ENCODE measurements around the gene MYO1H.

Gene MYO1H

GRCh38 chr12:109336593-109336992 lies 11.1 kb upstream of the MYO1H start:
- in situ Hi-C loops (cut with MboI; ENCODE audit: low sequenced_read_pairs) = no loop called here

- in situ Hi-C loops (cut with MboI; ENCODE audit: low sequenced_read_pairs) = no loop called here
These were observed 4.0 kb upstream of the MYO1H start for GRCh38 chr12:109343677-109344076.

- in situ Hi-C loops (cut with MboI; ENCODE audit: low sequenced_read_pairs) = no loop called here
These were observed 2.3 kb upstream of the MYO1H start for GRCh38 chr12:109345428-109345827.

- in situ Hi-C loops (cut with MboI; ENCODE audit: low sequenced_read_pairs) = no loop called here
These were observed 780 bp upstream of the MYO1H start for GRCh38 chr12:109346920-109347319.

- in situ Hi-C loops (cut with MboI; ENCODE audit: low sequenced_read_pairs) = no loop called here
These were observed 4.5 kb downstream of the MYO1H start for GRCh38 chr12:109352184-109352583.

GRCh38 chr12:109356577-109356976 lies 8.9 kb downstream of the MYO1H start:
- in situ Hi-C loops (cut with MboI; ENCODE audit: low sequenced_read_pairs) = no loop called here

GRCh38 chr12:109357032-109357431 lies 9.3 kb downstream of the MYO1H start:
- in situ Hi-C loops (cut with MboI; ENCODE audit: low sequenced_read_pairs) = no loop called here

GRCh38 chr12:109358154-109358869 lies 10.6 kb downstream of the MYO1H start:
- in situ Hi-C loops (cut with MboI; ENCODE audit: low sequenced_read_pairs) = no loop called here

- in situ Hi-C loops (cut with MboI; ENCODE audit: low sequenced_read_pairs) = no loop called here
These were observed 11.5 kb downstream of the MYO1H start for GRCh38 chr12:109359131-109359690.

GRCh38 chr12:109369831-109370230 lies 22.1 kb downstream of the MYO1H start:
- in situ Hi-C loops (cut with MboI; ENCODE audit: low sequenced_read_pairs) = no loop called here

GRCh38 chr12:109377139-109377685 lies 29.5 kb downstream of the MYO1H start:
- in situ Hi-C loops (cut with MboI; ENCODE audit: low sequenced_read_pairs) = loop anchor here (25.0 kb wide), 1 partner anchor 265 kb away; the partner anchor contains the start of gene ACACB

GRCh38 chr12:109378569-109378968 lies 30.9 kb downstream of the MYO1H start:
- in situ Hi-C loops (cut with MboI; ENCODE audit: low sequenced_read_pairs) = loop anchor here (25.0 kb wide), 1 partner anchor 266 kb away; the partner anchor contains the start of gene ACACB

- in situ Hi-C loops (cut with MboI; ENCODE audit: low sequenced_read_pairs) = loop anchor here (25.0 kb wide), 1 partner anchor 270 kb away; the partner anchor contains the start of gene ACACB
These were observed 34.3 kb downstream of the MYO1H start for GRCh38 chr12:109382031-109382430.

GRCh38 chr12:109383240-109383639 lies 35.5 kb downstream of the MYO1H start:
- in situ Hi-C loops (cut with MboI; ENCODE audit: low sequenced_read_pairs) = loop anchor here (25.0 kb wide), 1 partner anchor 271 kb away; the partner anchor contains the start of gene ACACB

GRCh38 chr12:109385339-109386058 lies 37.8 kb downstream of the MYO1H start:
- in situ Hi-C loops (cut with MboI; ENCODE audit: low sequenced_read_pairs) = loop anchor here (5.0 to 25.0 kb wide), 2 partner anchors 123 to 273 kb away; partner anchors contain the start of gene ACACB

- in situ Hi-C loops (cut with MboI; ENCODE audit: low sequenced_read_pairs) = loop anchor here (5.0 to 25.0 kb wide), 2 partner anchors 124 to 274 kb away; partner anchors contain the start of gene ACACB
These were observed 38.3 kb downstream of the MYO1H start for GRCh38 chr12:109386059-109386433.

- in situ Hi-C loops (cut with MboI; ENCODE audit: low sequenced_read_pairs) = loop anchor here (5.0 to 25.0 kb wide), 2 partner anchors 125 to 275 kb away; partner anchors contain the start of gene ACACB
These were observed 39.9 kb downstream of the MYO1H start for GRCh38 chr12:109387425-109388166.

- in situ Hi-C loops (cut with MboI; ENCODE audit: low sequenced_read_pairs) = loop anchor here (5.0 to 25.0 kb wide), 2 partner anchors 126 to 276 kb away; partner anchors contain the start of gene ACACB
These were observed 40.5 kb downstream of the MYO1H start for GRCh38 chr12:109388167-109388563.

GRCh38 chr12:109389146-109389545 lies 41.4 kb downstream of the MYO1H start:
- in situ Hi-C loops (cut with MboI; ENCODE audit: low sequenced_read_pairs) = loop anchor here (5.0 to 25.0 kb wide), 2 partner anchors 127 to 277 kb away; partner anchors contain the start of gene ACACB
